ENCODE measurements around the gene ITGB4. TPM values are rescaled to one million over a fixed set of nuclear protein-coding genes. Genes with fewer than 3 reads are reported as not detected.

ITGB4 gene
- total RNA-seq, 2 experiments from 2014 or later, result 0.89 to 2.0 TPM

DNA sequence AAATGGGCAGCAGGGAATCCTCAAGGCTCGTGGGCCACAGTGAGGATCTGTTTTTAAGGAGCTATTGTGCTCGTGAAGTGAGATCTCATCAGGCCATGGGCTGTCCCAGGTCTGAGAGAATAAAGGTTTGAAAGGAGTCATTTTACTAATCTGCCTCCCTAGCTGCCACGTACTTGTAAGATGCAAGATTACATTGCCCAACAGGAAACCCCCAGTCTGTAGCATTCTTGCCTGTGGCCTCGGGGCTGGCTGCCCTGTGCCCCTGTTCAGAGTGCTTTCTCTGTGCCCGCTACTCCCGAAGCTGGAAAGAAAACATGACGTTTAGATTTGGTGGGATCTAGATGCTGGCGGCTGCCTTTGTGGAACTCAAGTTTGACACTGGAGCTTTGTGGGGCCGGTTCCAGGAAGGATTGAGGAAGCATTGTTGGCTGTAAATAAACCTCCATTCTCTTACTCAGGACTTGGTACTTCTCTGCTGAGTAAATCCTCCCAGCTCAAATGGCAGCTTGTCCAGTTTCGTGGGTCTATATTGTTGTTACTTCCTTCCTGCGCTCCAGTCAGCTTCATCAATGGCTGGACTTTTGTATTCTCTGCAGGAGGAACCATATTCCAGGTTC, 32.9 kb upstream of the ITGB4 start:
- Mint-ChIP-seq H3K4me1 (ENCODE audit: low read depth) (peaks cover 64% of the 10 kb centered on the region), H3K9me3 (ENCODE audit: insufficient read depth) (no peaks in the 10 kb centered on the region), H3K27ac (peak overlapping the region; percentile 83), H3K36me3 (ENCODE audit: low read depth) (peaks cover 31% of the 10 kb centered on the region), H3K27me3 (ENCODE audit: low read depth) (no peaks in the 10 kb centered on the region), H3K4me3 (no peak overlapping the region)
- ATAC-seq (no peak), DNase-seq (peak; percentile 31)
- ChIA-PET POLR2A (interaction anchor here (0.7 to 3.3 kb wide), 4 partner anchors 10 to 82 kb away, joined by 3 to 16 read pairs (median 3); partner anchors contain the start of genes RECQL5 and SAP30BP), CTCF (interaction anchor here (0.8 to 9.0 kb wide), 8 partner anchors 13 to 77 kb away, joined by 3 to 120 read pairs (median 12); partner anchors contain the start of genes GALK1 and SMIM5)

DNA sequence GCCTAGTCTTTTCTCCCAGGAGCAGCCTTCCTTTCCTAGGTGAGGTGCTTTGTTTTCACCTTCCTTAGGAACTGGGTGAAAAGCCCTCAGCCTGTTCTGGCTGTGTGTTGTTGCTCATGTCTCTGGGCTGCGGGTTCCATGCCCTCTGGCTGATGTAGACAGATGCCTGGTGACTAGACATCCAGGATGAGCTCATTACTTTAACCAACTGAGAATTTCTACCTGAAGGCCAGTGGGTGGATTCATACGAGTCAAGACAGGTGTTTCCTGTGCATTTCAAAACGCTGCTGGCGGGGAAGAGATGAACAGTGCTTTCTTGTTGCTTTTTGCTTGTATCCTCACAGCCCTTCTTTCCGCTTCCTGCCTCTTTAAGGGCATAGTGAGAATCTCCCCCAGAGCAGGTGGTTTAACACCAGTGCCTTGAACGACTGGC, 31.8 kb upstream of the ITGB4 start:
- no peaks in the 10 kb centered on the region for H3K27me3 Mint-ChIP-seq (ENCODE audit: low read depth)
- peaks cover 36% of the 10 kb centered on the region for H3K36me3 Mint-ChIP-seq (ENCODE audit: low read depth)
- ChIA-PET CTCF (interaction anchor here (1.1 to 9.0 kb wide), 6 partner anchors 10 to 64 kb away, joined by 5 to 120 read pairs (median 21); partner anchors contain the start of gene SMIM5), POLR2A (interaction anchor here (1.0 to 3.3 kb wide), 4 partner anchors 9 to 418 kb away, joined by 3 to 16 read pairs (median 5); partner anchors contain the start of genes MIF4GD, RECQL5 and SAP30BP)
- H3K4me3 Mint-ChIP-seq, result peak overlapping the region; percentile 37
- DNase-seq (peak; percentile 76), ATAC-seq (peak; percentile 69)
- peak overlapping the region; percentile 83 for H3K27ac Mint-ChIP-seq
- H3K4me1 Mint-ChIP-seq (ENCODE audit: low read depth), result peaks cover 60% of the 10 kb centered on the region
- no peaks in the 10 kb centered on the region for H3K9me3 Mint-ChIP-seq (ENCODE audit: insufficient read depth)

DNA sequence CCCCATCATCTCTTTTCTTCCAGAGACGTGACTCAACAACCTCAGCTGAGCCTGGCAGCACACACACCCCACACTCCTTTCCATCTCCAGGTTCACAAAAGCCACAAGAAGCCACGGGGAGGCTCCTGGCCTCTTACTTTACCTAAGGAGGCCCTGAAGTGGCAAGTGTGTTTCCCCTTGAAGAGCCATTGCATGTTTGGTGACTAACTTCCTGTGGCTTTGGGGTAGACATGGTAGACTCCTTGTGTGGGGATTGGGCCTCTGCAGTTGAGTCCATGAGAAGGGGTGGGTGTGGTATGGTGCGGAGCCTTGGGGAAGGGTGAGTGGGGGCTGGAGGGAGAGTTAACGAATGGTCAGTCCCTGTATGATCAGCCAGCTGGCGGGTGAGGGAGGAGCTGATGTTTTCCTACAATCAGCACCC, 29.9 kb upstream of the ITGB4 start:
- ATAC-seq (peak; percentile 49), DNase-seq (peak; percentile 62)
- H3K4me1 Mint-ChIP-seq (ENCODE audit: low read depth), result peaks cover 56% of the 10 kb centered on the region
- no peaks in the 10 kb centered on the region for H3K27me3 Mint-ChIP-seq (ENCODE audit: low read depth)
- peaks cover 41% of the 10 kb centered on the region for H3K36me3 Mint-ChIP-seq (ENCODE audit: low read depth)
- CTCF ChIA-PET, result interaction anchor here (1.0 to 9.0 kb wide), 5 partner anchors 16 to 72 kb away, joined by 4 to 120 read pairs (median 15); partner anchors contain the start of gene SMIM5
- H3K9me3 Mint-ChIP-seq (ENCODE audit: insufficient read depth), result no peaks in the 10 kb centered on the region
- H3K27ac Mint-ChIP-seq, result peak overlapping the region; percentile 76
- POLR2A ChIA-PET, result interaction anchor here (1.0 to 2.5 kb wide), 4 partner anchors 12 to 89 kb away, joined by 3 to 7 read pairs (median 5); no protein-coding TSS in a partner anchor
- no peak overlapping the region for H3K4me3 Mint-ChIP-seq

DNA sequence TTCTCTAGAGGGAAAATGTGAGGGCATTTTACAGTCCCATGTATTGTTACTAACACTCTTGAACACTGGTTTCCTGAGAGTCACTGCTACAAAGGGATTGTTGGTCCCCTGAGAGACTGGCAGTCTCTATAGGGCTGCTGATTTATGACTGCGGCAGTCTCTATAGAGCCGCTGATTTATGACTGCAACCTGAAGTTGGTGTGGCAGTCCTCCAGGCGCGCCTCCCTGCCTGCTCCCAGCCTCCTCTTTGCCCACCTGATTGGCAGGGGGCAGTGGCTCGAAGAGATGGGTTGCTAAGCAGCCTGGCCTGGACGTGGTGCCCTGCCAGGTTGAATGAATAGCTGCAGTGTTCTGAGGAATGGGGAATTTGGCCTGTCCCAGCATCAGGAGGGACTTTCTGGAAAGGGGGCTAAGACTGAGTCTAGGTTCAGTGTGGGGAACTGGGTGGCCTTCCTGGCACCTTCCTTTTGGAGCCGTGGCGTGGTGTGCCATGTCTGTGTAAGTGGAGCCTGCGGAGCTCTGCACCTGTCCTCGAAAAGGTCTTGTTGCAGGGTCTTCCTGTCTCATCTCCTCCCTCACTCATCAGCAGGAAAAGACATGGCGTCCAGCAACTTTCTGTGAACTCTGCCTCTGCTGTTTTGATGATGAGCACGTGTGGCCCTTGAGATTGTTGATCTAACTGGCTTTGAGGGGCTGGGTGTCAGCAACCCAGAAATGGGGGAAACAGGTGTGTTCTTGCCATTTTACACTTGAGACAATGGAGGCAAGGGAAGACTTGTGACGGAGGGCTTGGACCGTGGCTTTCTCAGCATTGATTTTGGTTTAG, 29.2 kb upstream of the ITGB4 start:
- Mint-ChIP-seq H3K4me3 (no peak overlapping the region), H3K27me3 (ENCODE audit: low read depth) (no peaks in the 10 kb centered on the region), H3K4me1 (ENCODE audit: low read depth) (peaks cover 50% of the 10 kb centered on the region), H3K36me3 (ENCODE audit: low read depth) (peaks cover 39% of the 10 kb centered on the region), H3K9me3 (ENCODE audit: insufficient read depth) (no peaks in the 10 kb centered on the region), H3K27ac (peak overlapping the region; percentile 76)
- ATAC-seq (no peak), DNase-seq (no peak)
- ChIA-PET CTCF (interaction anchor here (1.0 to 9.0 kb wide), 8 partner anchors 17 to 72 kb away, joined by 3 to 120 read pairs (median 7); partner anchors contain the start of gene SMIM5), POLR2A (interaction anchor here (0.6 to 1.9 kb wide), 5 partner anchors 9 to 427 kb away, joined by 3 to 7 read pairs (median 3); no protein-coding TSS in a partner anchor)

DNA sequence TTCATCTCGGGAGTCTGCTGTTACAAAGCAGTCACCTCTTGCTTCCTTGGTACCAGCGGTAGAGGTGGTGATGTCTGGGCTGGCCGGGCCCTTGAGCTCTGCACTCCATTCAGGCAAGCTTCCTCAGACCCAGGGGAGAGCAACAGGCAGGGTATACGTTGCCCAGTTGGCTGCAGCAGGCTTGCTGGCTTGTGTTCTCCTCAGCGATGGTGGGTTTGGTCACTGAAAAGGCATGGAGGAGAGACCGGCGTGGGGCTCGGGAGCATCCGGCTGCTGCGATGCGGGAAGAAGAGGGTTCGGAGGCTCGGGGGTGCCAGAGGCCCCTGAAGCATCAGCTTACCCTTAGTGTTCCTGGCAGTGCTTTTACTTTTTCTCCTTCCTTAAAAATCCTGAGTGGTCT, 28.3 kb upstream of the ITGB4 start:
- ChIA-PET POLR2A (interaction anchor here (0.6 to 1.9 kb wide), 4 partner anchors 10 to 428 kb away, joined by 3 to 7 read pairs (median 4); no protein-coding TSS in a partner anchor), CTCF (interaction anchor here (1.3 to 3.2 kb wide), 4 partner anchors 18 to 60 kb away, joined by 3 to 15 read pairs (median 7); partner anchors contain the start of gene SMIM5)
- DNase-seq (no peak), ATAC-seq (no peak)
- Mint-ChIP-seq H3K4me3 (no peak overlapping the region), H3K27me3 (ENCODE audit: low read depth) (no peaks in the 10 kb centered on the region), H3K4me1 (ENCODE audit: low read depth) (peaks cover 44% of the 10 kb centered on the region), H3K36me3 (ENCODE audit: low read depth) (peaks cover 40% of the 10 kb centered on the region), H3K27ac (peak overlapping the region; percentile 25), H3K9me3 (ENCODE audit: insufficient read depth) (no peaks in the 10 kb centered on the region)

DNA sequence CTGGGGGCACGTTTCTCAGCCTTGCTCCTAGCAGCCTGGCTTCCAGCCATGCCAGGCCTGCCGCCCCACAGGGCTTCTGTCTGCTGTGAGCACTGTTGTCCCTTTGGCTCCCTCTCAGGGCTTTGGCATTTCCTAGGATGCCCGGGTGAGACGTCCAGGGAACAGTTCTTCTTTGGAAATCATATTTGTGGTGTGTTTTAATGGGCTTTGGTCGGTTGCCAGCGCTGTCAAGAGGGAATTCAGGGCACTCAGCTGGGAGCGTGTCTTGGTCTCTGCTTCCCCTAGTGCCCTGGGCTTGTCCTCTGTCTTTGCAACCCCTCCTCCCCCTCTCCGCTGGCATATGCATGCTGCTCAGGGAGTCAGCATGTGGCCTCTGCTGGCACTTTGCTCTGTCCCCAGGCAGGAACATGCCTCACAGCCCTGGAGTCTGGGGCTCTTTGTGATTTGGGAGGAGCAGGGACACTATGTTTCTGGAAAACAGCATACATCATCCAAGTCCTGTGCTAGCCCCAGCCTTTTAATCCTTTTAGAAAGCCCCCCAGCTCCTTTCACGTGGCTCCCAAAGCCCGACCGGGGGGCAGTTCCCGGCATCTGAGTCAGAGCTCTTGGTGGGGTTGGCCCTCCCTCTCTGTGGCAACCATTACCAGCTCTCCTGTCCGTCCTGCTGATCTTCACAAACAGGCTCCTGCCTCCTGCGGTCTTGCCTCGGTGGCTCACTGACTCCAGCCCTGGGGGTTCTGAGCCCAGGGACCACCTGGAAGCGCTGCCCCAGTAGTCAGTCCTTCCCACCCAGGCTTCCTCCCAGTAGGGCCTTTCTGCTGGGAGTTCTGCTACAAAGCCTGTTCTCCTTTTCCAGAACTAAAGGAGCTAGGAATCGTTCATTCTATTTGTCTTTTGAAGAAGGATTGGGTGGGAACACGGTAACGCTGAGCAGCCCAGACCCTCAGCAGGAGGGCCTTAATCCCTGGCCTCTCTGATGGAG, 27.5 kb upstream of the ITGB4 start:
- ChIA-PET POLR2A (interaction anchor here (0.9 to 1.9 kb wide), 2 partner anchors 14 to 26 kb away, joined by 3 to 7 read pairs; no protein-coding TSS in a partner anchor), CTCF (interaction anchor here (1.0 to 2.3 kb wide), 6 partner anchors 19 to 60 kb away, joined by 3 to 8 read pairs (median 4); partner anchors contain the start of gene SMIM5)

DNA sequence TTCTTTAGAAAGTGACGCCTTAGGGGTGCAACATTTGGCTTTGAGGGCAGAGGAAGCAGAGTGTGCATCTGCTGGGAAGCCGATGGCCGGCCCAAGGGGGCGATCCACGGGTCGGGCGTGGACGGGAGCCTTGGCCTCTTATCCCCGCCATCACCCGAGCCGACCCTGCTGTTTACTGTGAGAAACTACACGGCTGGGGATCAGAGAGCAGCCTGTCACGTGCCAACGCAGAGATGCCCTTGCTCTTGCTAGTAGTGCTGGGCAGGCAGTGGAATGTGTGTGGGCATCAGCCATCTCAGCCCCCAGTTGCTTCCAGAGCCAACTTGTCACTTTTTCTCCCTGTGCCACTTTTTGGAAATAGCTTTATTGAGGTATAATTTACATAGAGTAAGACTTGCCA, 26.7 kb upstream of the ITGB4 start:
- Mint-ChIP-seq H3K27ac (no peak overlapping the region), H3K27me3 (ENCODE audit: low read depth) (no peaks in the 10 kb centered on the region), H3K9me3 (ENCODE audit: insufficient read depth) (no peaks in the 10 kb centered on the region), H3K4me3 (no peak overlapping the region), H3K36me3 (ENCODE audit: low read depth) (peaks cover 38% of the 10 kb centered on the region), H3K4me1 (ENCODE audit: low read depth) (peaks cover 28% of the 10 kb centered on the region)
- DNase-seq (no peak), ATAC-seq (no peak)
- ChIA-PET CTCF (interaction anchor here (1.0 to 2.3 kb wide), 4 partner anchors 20 to 61 kb away, joined by 4 to 6 read pairs (median 4); partner anchors contain the start of gene SMIM5), POLR2A (no interaction called here)

More for the DNA sequence above, 27.5 kb upstream of the ITGB4 start:
- ATAC-seq (no peak), DNase-seq (no peak)
- H3K4me3 Mint-ChIP-seq, result no peak overlapping the region
- no peak overlapping the region for H3K27ac Mint-ChIP-seq
- no peaks in the 10 kb centered on the region for H3K27me3 Mint-ChIP-seq (ENCODE audit: low read depth)
- H3K4me1 Mint-ChIP-seq (ENCODE audit: low read depth), result peaks cover 36% of the 10 kb centered on the region
- peaks cover 39% of the 10 kb centered on the region for H3K36me3 Mint-ChIP-seq (ENCODE audit: low read depth)
- H3K9me3 Mint-ChIP-seq (ENCODE audit: insufficient read depth), result no peaks in the 10 kb centered on the region

DNA sequence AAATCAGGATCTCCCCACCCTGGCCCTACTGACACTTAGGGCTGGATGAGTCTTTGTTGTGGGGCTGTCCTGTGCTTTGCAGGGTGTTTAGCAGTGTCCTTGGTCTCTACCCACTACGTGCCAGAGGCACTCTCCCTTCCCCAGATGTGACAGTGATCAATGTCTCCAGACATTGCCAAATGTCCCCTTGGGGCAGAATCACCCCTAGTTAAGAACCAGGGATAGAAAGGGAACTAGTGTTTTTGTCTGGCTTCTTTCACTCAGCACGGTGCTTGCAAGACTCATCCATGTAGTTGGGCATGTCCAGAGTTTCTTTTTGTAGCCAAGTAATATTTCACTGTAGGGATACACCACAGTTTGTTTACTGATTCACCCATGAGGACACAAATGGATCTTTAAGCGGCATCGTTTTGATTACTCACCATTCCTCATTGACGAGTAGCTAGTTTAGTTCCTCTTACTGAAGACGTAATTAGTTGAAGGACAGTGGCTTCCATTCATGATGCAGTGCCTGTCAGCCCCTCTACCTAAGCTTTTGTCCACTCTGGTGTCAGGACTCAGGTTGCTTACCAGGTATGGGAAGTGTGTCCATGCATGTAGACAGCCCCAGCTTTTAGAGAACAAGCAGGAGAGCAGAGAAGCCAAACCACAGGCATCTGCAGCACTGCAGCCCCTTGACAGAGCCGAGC, 26.0 kb upstream of the ITGB4 start:
- H3K9me3 Mint-ChIP-seq (ENCODE audit: insufficient read depth), result no peaks in the 10 kb centered on the region
- DNase-seq, result no peak
- H3K27ac Mint-ChIP-seq, result no peak overlapping the region
- peaks cover 22% of the 10 kb centered on the region for H3K4me1 Mint-ChIP-seq (ENCODE audit: low read depth)
- POLR2A ChIA-PET, result interaction anchor here (1.0 kb wide), 1 partner anchor 11 kb away, joined by 3 read pairs; no protein-coding TSS in a partner anchor
- peaks cover 38% of the 10 kb centered on the region for H3K36me3 Mint-ChIP-seq (ENCODE audit: low read depth)
- CTCF ChIA-PET, result interaction anchor here (1.2 to 2.0 kb wide), 3 partner anchors 53 to 62 kb away, joined by 4 to 5 read pairs (median 4); partner anchors contain the start of gene SMIM5
- H3K4me3 Mint-ChIP-seq, result no peak overlapping the region
- H3K27me3 Mint-ChIP-seq (ENCODE audit: low read depth), result no peaks in the 10 kb centered on the region
- ATAC-seq, result no peak

DNA sequence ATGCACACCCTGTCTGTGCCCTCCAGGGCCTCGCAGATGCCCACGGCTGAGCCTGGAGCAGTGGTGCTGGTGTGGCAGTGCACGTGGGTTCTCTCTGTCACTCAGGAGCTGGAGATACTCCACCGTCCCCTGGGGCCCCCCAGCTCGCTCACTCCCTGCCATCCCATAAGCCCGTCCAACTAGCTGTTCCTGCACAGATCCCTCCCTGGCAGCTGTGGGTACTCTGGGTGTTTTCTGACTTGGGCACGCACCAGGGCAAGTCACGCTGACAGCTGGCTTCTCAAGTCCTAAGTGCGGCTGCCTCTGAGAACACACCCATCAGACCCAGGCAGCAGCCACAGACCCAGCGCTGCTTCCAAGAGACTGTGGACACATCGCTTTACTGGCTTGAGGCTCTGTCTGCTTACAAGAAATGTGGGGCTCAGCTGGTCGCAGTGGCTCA, 25.4 kb upstream of the ITGB4 start:
- H3K36me3 Mint-ChIP-seq (ENCODE audit: low read depth), result peaks cover 39% of the 10 kb centered on the region
- CTCF ChIA-PET, result interaction anchor here (1.2 to 2.0 kb wide), 3 partner anchors 52 to 62 kb away, joined by 4 to 5 read pairs (median 4); partner anchors contain the start of gene SMIM5
- H3K4me3 Mint-ChIP-seq, result no peak overlapping the region

More for the DNA sequence above, 25.4 kb upstream of the ITGB4 start:
- no peaks in the 10 kb centered on the region for H3K9me3 Mint-ChIP-seq (ENCODE audit: insufficient read depth)
- DNase-seq, result no peak
- H3K4me1 Mint-ChIP-seq (ENCODE audit: low read depth), result peaks cover 16% of the 10 kb centered on the region
- no peak overlapping the region for H3K27ac Mint-ChIP-seq
- no peak for ATAC-seq
- POLR2A ChIA-PET, result interaction anchor here (1.0 kb wide), 1 partner anchor 10 kb away, joined by 3 read pairs; no protein-coding TSS in a partner anchor
- no peaks in the 10 kb centered on the region for H3K27me3 Mint-ChIP-seq (ENCODE audit: low read depth)

Measured in activated CD8-positive, alpha-beta T cell treated with anti-CD3 and anti-CD28 coated beads, Interleukin-2, amount 10 ng/mL, durations not matched to agents 7 days and 5 days (primary cell).